Dermis blood vessel endothelial cell (primary cell): ENCODE data around the gene HCK. TPM values are rescaled to one million over a fixed set of nuclear protein-coding genes. Genes with fewer than 3 reads are reported as not detected.
A peak's percentile ranks its signal among the peaks of the same experiment; 100 is the strongest.
"Not testable (repeated sequence)": the region's sequence is repeated elsewhere in the genome, so short reads cannot be mapped to it uniquely, and the experiment has no call there.

Experiments
- DNase-seq: peaks from one replicate; pipeline ENCODE4 v3.0.0; 2010
- total RNA-seq: library from RNA; depleted of rRNA; stranded (reverse); fragments of >200 nt; gene quantifications from 2 replicates; pipeline ENCODE4 v1.2.3, GENCODE V29; 2014

HCK gene
- total RNA-seq, 1 donor from 2014 or later = not detected

- no peak for DNase-seq
These were observed 22.5 kb upstream of the HCK start for GRCh38 chr20:32029561-32029960.

GRCh38 chr20:32031007-32031958 is 20.8 kb upstream of the HCK start:
- peak; percentile 88 for DNase-seq

- DNase-seq = no peak
These were observed 18.7 kb upstream of the HCK start for GRCh38 chr20:32033316-32033715.

GRCh38 chr20:32033721-32034120 is 18.3 kb upstream of the HCK start:
- DNase-seq = not testable (repeated sequence)

- peak; percentile 25 for DNase-seq
These were observed 17.2 kb upstream of the HCK start for GRCh38 chr20:32034581-32035425.

GRCh38 chr20:32035426-32035779 is 16.6 kb upstream of the HCK start:
- no peak for DNase-seq

- DNase-seq = no peak
These were observed 15.8 kb upstream of the HCK start for GRCh38 chr20:32036252-32036651.

GRCh38 chr20:32036716-32037485 is 15.1 kb upstream of the HCK start:
- no peak for DNase-seq

GRCh38 chr20:32037929-32038328 is 14.1 kb upstream of the HCK start:
- DNase-seq = no peak

- no peak for DNase-seq
These were observed 11.7 kb upstream of the HCK start for GRCh38 chr20:32040142-32040953.

GRCh38 chr20:32045999-32046398 is 6.0 kb upstream of the HCK start:
- no peak for DNase-seq

- no peak for DNase-seq
These were observed 1.7 kb upstream of the HCK start for GRCh38 chr20:32050324-32050841.

- DNase-seq = no peak
These were observed 1.0 kb upstream of the HCK start for GRCh38 chr20:32050851-32051556.

- DNase-seq = no peak
These were observed 337 bp upstream of the HCK start for GRCh38 chr20:32051720-32052089.

GRCh38 chr20:32052778-32053362 is 828 bp downstream of the HCK start:
- DNase-seq = no peak

- DNase-seq = no peak
These were observed 1.6 kb downstream of the HCK start for GRCh38 chr20:32053648-32054047.

- no peak for DNase-seq
These were observed 4.9 kb downstream of the HCK start for GRCh38 chr20:32056708-32057483.

GRCh38 chr20:32057656-32058184 is 5.7 kb downstream of the HCK start:
- no peak for DNase-seq

- DNase-seq = no peak
These were observed 7.1 kb downstream of the HCK start for GRCh38 chr20:32059189-32059588.

GRCh38 chr20:32062776-32063170 is 10.7 kb downstream of the HCK start:
- no peak for DNase-seq
